Mesenchymal stem cell (in vitro differentiated cells and primary cell): ENCODE data around the gene LPP.

ENCODE experiments used
- DNase-seq: peaks from one replicate; pipeline ENCODE4 v3.0.0-alpha.2; 2013
- H2AFZ ChIP-seq: one replicate; pipeline ENCODE4 v1.6.1; 2013; ENCODE audit warnings: low read depth, mild to moderate bottlenecking, control low read depth, inconsistent platforms, low read length, moderate library complexity
- H2AK5ac ChIP-seq: 2 replicates; pipeline ENCODE4 v1.6.1; 2013; ENCODE audit warnings: low read length, moderate library complexity, mild to moderate bottlenecking, inconsistent platforms; ENCODE audit not compliant: severe bottlenecking
- H2BK120ac ChIP-seq: one replicate; pipeline ENCODE4 v1.6.1; 2013; ENCODE audit warnings: low read depth, mild to moderate bottlenecking, inconsistent platforms, low read length, moderate library complexity
- H2BK12ac ChIP-seq, 2 experiments: one replicate each; pipeline ENCODE4 v1.6.1; 2013; ENCODE audit warnings: inconsistent platforms in 2 of 2, low read length in 2 of 2, mild to moderate bottlenecking in 2 of 2, moderate library complexity in 2 of 2, control low read depth in 1 of 2
- H2BK15ac ChIP-seq: one replicate; pipeline ENCODE4 v1.6.1; 2013; ENCODE audit warnings: mild to moderate bottlenecking, low read depth, inconsistent platforms; ENCODE audit not compliant: poor library complexity, severe bottlenecking
- H2BK5ac ChIP-seq: 2 replicates; pipeline ENCODE4 v1.6.1; 2013; ENCODE audit warnings: low read depth, mild to moderate bottlenecking, low read length, control low read depth, inconsistent platforms; ENCODE audit not compliant: poor library complexity, severe bottlenecking
- H3K14ac ChIP-seq, 2 experiments: one replicate each; pipeline ENCODE4 v1.6.1; 2013; ENCODE audit warnings: inconsistent platforms in 2 of 2, low read length in 2 of 2, control low read depth in 1 of 2, mild to moderate bottlenecking in 1 of 2, moderate library complexity in 1 of 2
- H3K18ac ChIP-seq, 2 experiments: one replicate each; pipeline ENCODE4 v1.6.1; 2013; ENCODE audit warnings: inconsistent platforms in 2 of 2, low read length in 2 of 2, control low read depth in 1 of 2, low read depth in 1 of 2, mild to moderate bottlenecking in 1 of 2
- H3K23ac ChIP-seq, 2 experiments: one replicate each; pipeline ENCODE4 v1.6.1; 2013; ENCODE audit warnings: inconsistent platforms in 2 of 2, low read length in 2 of 2, mild to moderate bottlenecking in 2 of 2, moderate library complexity in 2 of 2, control low read depth in 1 of 2
- H3K27ac ChIP-seq: 2 replicates; pipeline ENCODE4 v1.5.1; 2013; ENCODE audit warnings: mild to moderate bottlenecking, moderate library complexity, low read length, control low read depth, inconsistent platforms; ENCODE audit not compliant: poor library complexity, severe bottlenecking
- H3K27me3 ChIP-seq, 2 experiments: 2 replicates each; pipeline versions ENCODE4 v1.6.1 to v1.7.0; 2013; ENCODE audit warnings: low read length in 2 of 2, mild to moderate bottlenecking in 2 of 2, moderate library complexity in 2 of 2, control low read depth in 1 of 2, inconsistent platforms in 1 of 2; ENCODE audit not compliant: control insufficient read depth in 1 of 2, insufficient read depth in 1 of 2
- H3K36me3 ChIP-seq, 2 experiments: 2 replicates each; pipeline versions ENCODE4 v1.6.1 to v1.7.0; 2013; ENCODE audit warnings: low read length in 2 of 2, control low read depth in 1 of 2, inconsistent platforms in 1 of 2, low read depth in 1 of 2, mild to moderate bottlenecking in 1 of 2; ENCODE audit not compliant: insufficient read depth in 2 of 2, control insufficient read depth in 1 of 2
- H3K4ac ChIP-seq, 2 experiments: one replicate each; pipeline ENCODE4 v1.6.1; 2013; ENCODE audit warnings: inconsistent platforms in 2 of 2, low read length in 2 of 2, mild to moderate bottlenecking in 2 of 2, moderate library complexity in 2 of 2, control low read depth in 1 of 2, low read depth in 1 of 2
- H3K4me1 ChIP-seq: 2 replicates; pipeline ENCODE4 v1.6.1; 2013; ENCODE audit warnings: low read depth, low read length, control low read depth; ENCODE audit not compliant: control insufficient read depth, insufficient read depth
- H3K4me2 ChIP-seq: 2 replicates; pipeline ENCODE4 v1.6.1; 2013; ENCODE audit warnings: low read length, mild to moderate bottlenecking, inconsistent platforms; ENCODE audit not compliant: poor library complexity, severe bottlenecking
- H3K4me3 ChIP-seq, 2 experiments: 2 replicates each; pipeline versions ENCODE4 v1.5.1 to v1.7.0; 2013; ENCODE audit warnings: low read length in 2 of 2, mild to moderate bottlenecking in 2 of 2, control low read depth in 1 of 2, low read depth in 1 of 2; ENCODE audit not compliant: insufficient read depth in 1 of 2
- H3K79me1 ChIP-seq: replicated peaks from 2 replicates; pipeline ENCODE4 v1.6.1; 2013; ENCODE audit warnings: mild to moderate bottlenecking, control low read depth, low read length, inconsistent platforms; ENCODE audit not compliant: poor library complexity, severe bottlenecking
- H3K9ac ChIP-seq: 2 replicates; pipeline ENCODE4 v1.7.0; 2013; ENCODE audit warnings: mild to moderate bottlenecking, low read length, moderate library complexity
- H3K9me3 ChIP-seq: 2 replicates; pipeline ENCODE4 v1.7.0; 2013; ENCODE audit warnings: mild to moderate bottlenecking, low read length; ENCODE audit not compliant: control insufficient read depth
- H4K8ac ChIP-seq: one replicate; pipeline ENCODE4 v1.6.1; 2013; ENCODE audit warnings: inconsistent platforms, mild to moderate bottlenecking, low read length, moderate library complexity
- H4K91ac ChIP-seq: one replicate; pipeline ENCODE4 v1.6.1; 2013; ENCODE audit warnings: mild to moderate bottlenecking, low read length, inconsistent platforms
- WGBS: methylation state at CpG from one replicate; pipeline ENCODE4 v1.1.7; 2013; ENCODE audit warnings: mixed read lengths; 5-methylcytosine and 5-hydroxymethylcytosine counted together

LPP gene

DNA sequence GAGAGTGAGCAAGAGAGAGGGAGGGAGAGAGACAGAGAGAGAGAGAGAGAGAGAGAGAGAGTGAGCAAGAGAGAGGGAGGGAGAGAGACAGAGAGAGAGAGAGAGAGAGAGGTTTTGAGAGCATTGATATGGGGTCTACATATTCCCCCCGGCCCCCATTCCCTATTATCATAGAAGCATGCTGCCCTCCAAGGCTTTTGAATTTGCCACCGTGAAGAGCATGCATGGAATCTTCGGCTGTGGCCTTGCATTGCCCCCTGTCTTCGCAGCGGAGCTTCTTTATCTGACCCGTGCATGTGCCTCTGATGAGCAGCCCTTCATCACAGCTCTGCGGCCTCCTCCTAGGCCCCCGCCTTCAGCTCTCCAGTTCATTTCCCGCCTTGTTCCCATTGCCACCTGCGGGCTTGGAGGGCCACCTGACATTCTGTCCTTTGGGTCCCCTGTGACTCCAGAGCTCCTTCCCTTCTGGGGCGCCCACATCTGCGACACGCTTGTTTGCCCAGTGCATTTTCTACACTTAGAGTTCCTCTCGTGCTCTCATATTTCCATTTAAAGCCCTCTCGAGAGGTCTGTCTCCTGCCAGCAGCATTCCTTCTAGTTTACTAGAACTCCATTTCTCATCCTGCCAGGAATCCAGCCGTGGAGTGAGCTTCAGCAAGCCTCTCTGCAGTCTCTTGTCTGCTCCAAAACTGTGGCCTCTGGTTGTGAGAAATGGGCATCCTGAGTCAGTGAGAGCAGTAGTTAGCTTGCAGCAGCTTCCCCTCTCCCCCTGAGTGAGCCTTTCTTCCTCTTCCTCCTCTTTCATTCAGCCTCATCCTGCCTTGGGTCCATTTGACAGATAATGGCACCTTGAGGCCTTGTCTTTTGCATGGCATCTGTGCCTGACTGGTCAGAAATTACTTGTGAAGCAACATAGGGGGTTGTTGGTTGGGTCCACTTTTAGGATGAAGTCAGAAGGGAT lies 25.3 kb downstream of the LPP start:
- peak; percentile 56 for DNase-seq

DNA sequence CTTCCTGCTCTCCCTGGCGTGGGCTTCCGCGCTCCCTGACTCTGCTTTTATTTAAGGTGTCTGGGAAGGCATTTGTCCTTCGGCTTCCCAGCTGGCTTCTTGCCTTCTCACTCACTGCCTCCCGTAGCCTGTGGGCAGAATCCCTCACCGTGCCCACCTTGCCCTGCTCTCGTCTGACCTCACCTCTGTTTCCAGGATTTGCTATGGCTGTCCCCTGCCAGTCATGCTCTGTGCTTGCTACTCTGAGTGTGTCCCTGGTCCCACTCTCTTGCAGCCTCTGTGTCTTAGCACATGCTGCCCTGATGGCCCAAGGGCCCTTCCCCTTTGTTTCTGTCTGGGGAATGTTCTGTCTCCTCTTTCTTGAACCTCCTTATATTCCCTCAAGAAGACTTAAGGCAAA lies 26.2 kb downstream of the LPP start:
- Histone ChIP-seq H4K91ac (no peak overlapping the region), H3K4me3 (no peak overlapping the region), H3K27ac (no peak overlapping the region), H3K14ac (no peak overlapping the region), H3K36me3 (peaks cover 7 to 17% of the 10 kb centered on the region in 2 experiments), H3K23ac (no peak overlapping the region), H3K4me2 (no peak overlapping the region), H2AFZ (no peak overlapping the region), H2AK5ac (peak overlapping the region; percentile 5), H3K18ac (no peak overlapping the region), H2BK15ac (no peak overlapping the region), H3K4me1 (peaks cover 20% of the 10 kb centered on the region), H3K9ac (peak overlapping the region; percentile 46), H3K79me1 (peaks cover 35% of the 10 kb centered on the region), H3K9me3 (no peaks in the 10 kb centered on the region), H4K8ac (no peak overlapping the region), H2BK120ac (no peak overlapping the region), H2BK5ac (no peak overlapping the region), H3K27me3 (no peaks in the 10 kb centered on the region), H2BK12ac (no peak overlapping the region), H3K4ac (no peak overlapping the region)
- no peak for DNase-seq
- WGBS: 97% methylated on average over 7 of the region's 7 CpGs

More for the DNA sequence above, 25.3 kb downstream of the LPP start:
- Histone ChIP-seq H3K4me2 (no peak overlapping the region), H4K8ac (peak overlapping the region; percentile 35), H3K23ac (no peak overlapping the region), H2AFZ (no peak overlapping the region), H3K79me1 (peaks cover 35% of the 10 kb centered on the region), H3K4me3 (no peak overlapping the region), H3K36me3 (peaks cover 9 to 23% of the 10 kb centered on the region in 2 experiments), H3K18ac (no peak overlapping the region), H4K91ac (no peak overlapping the region), H2AK5ac (no peak overlapping the region), H3K27me3 (no peaks in the 10 kb centered on the region), H2BK12ac (no peak overlapping the region), H2BK15ac (no peak overlapping the region), H2BK120ac (no peak overlapping the region), H3K14ac (no peak overlapping the region), H3K9ac (peak overlapping the region; percentile 46), H2BK5ac (no peak overlapping the region), H3K9me3 (no peaks in the 10 kb centered on the region), H3K4ac (no peak overlapping the region), H3K4me1 (peaks cover 19% of the 10 kb centered on the region), H3K27ac (peak overlapping the region; percentile 55)
- WGBS: 72% methylated on average over 16 of the region's 16 CpGs

DNA sequence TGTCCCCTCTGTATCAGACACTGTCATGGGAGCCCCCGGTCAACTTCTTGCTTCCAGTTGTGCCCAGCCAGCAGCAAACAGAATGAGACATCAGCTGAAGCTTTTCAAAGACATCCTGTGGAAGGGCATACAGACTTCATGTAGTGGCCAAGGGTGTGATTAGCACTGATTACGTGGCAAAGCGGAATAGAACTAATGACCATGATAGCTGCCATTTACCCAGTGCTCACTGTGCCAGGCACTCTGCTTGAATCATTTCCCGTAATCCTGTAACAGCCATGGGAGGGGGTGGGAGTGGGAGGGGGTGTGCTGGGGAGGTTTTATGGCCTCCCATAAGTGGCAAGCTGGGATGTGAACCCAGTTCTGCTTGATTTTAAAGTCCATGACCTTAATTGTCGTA lies 29.5 kb downstream of the LPP start:
- Histone ChIP-seq H4K91ac (no peak overlapping the region), H3K4me1 (peaks cover 25% of the 10 kb centered on the region), H2BK15ac (no peak overlapping the region), H3K9me3 (no peaks in the 10 kb centered on the region), H3K14ac (no peak overlapping the region), H3K27me3 (no peaks in the 10 kb centered on the region), H3K4ac (no peak overlapping the region), H2AK5ac (no peak overlapping the region), H3K4me2 (no peak overlapping the region), H3K23ac (peak overlapping the region in 1 of 2 experiments; percentile 14), H3K4me3 (no peak overlapping the region), H3K27ac (no peak overlapping the region), H3K79me1 (peaks cover 21% of the 10 kb centered on the region), H2AFZ (no peak overlapping the region), H2BK120ac (no peak overlapping the region), H2BK5ac (no peak overlapping the region), H3K36me3 (peaks cover 4 to 15% of the 10 kb centered on the region in 2 experiments), H3K18ac (no peak overlapping the region), H4K8ac (no peak overlapping the region), H3K9ac (no peak overlapping the region), H2BK12ac (peak overlapping the region in 1 of 2 experiments; percentile 52)
- DNase-seq: no peak
- 98% methylated on average over 5 of the region's 5 CpGs for WGBS

DNA sequence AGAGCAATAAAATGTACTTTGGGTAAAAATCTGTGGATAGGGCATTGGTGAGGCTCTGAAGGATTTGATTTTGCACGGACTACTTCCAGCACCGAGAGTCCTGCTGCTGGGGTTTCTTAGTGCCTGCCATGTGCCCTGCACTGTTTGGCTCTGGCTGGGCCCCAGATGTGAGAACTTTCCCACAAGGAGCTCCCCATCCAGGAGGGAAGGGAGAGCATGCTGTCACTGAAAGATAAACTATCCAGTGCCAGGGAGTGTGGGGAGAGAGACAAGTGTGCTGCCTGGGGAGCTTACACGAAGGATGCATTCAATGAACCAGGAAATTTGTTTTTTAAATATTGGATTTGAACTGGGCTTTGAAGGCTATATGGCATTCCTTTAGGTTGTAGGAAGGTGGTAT lies 30.2 kb downstream of the LPP start:
- no peak overlapping the region for H4K8ac ChIP-seq
- no peak overlapping the region for H3K9ac ChIP-seq
- H3K79me1 ChIP-seq: peaks cover 21% of the 10 kb centered on the region
- no peak overlapping the region for H3K14ac ChIP-seq
- H4K91ac ChIP-seq: no peak overlapping the region
- H3K23ac ChIP-seq: no peak overlapping the region
- H2BK15ac ChIP-seq: no peak overlapping the region
- H3K18ac ChIP-seq: no peak overlapping the region
- no peak for DNase-seq
- H2BK120ac ChIP-seq: no peak overlapping the region
- H3K4me2 ChIP-seq: no peak overlapping the region
- H2BK12ac ChIP-seq: no peak overlapping the region
- H3K9me3 ChIP-seq: no peaks in the 10 kb centered on the region
- H2BK5ac ChIP-seq: no peak overlapping the region
- H2AK5ac ChIP-seq: no peak overlapping the region
- H2AFZ ChIP-seq: no peak overlapping the region
- 83% methylated on average over 3 of the region's 3 CpGs for WGBS
- H3K36me3 ChIP-seq: peaks cover 4 to 18% of the 10 kb centered on the region in 2 experiments
- no peak overlapping the region for H3K4me3 ChIP-seq
- H3K4me1 ChIP-seq: peaks cover 21% of the 10 kb centered on the region
- H3K27ac ChIP-seq: no peak overlapping the region
- no peaks in the 10 kb centered on the region for H3K27me3 ChIP-seq
- no peak overlapping the region for H3K4ac ChIP-seq
